Measurements from ENCODE around the gene FTO.

FTO gene

DNA sequence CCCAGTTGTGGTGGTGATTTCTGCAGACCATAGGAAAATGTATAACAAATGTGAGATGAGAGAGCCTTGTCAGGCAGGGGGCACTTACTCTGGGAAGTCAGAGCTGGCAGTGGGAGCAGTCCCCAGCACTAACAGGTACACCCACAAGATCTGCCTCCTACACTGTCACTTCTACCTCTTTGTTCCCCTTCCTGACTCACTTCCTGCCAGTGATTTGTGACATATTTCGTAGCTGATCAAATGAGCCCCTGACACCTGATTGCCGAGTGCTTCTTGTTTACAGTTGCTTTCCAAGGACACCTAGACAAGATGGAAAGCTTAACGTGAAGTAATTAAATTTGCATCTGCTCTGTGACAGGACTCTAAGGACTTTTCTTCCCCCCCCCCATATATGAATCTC is 40.5 kb downstream of the FTO start:
- DNase-seq (ENCODE audit: low read depth): no peak
- H3K4me3 ChIP-seq (ENCODE audit: low read depth, low read length): no peak overlapping the region

GRCh38 chr16:53745086-53745485 is 41.1 kb downstream of the FTO start:
- peak; percentile 38 for DNase-seq (ENCODE audit: low read depth)
- H3K4me3 ChIP-seq (ENCODE audit: low read depth, low read length): no peak overlapping the region

- DNase-seq (ENCODE audit: low read depth): no peak
- no peak overlapping the region for H3K4me3 ChIP-seq (ENCODE audit: low read depth, low read length)
Measured at GRCh38 chr16:53745753-53746266, 41.9 kb downstream of the FTO start.

DNA sequence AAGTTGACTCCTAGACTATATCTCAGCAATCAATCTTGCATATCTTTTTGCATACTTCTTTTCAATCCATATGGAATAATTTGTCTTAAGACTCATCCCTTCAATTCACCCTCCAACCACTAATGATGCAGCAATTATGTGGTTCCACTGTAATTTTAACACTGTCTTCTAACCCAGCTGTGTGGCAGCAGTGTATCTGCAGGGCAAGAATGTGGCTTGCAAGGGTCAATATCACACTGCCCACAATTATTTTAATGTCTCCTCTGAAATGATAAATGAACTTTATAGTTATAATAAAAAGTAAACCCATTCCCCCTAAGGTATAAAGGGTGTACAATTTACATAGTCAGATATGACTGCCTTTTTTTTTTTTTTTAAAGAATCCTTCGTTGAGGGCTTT is 48.6 kb downstream of the FTO start:
- H3K4me3 ChIP-seq (ENCODE audit: low read depth, low read length): no peak overlapping the region
- DNase-seq (ENCODE audit: low read depth): no peak

DNA sequence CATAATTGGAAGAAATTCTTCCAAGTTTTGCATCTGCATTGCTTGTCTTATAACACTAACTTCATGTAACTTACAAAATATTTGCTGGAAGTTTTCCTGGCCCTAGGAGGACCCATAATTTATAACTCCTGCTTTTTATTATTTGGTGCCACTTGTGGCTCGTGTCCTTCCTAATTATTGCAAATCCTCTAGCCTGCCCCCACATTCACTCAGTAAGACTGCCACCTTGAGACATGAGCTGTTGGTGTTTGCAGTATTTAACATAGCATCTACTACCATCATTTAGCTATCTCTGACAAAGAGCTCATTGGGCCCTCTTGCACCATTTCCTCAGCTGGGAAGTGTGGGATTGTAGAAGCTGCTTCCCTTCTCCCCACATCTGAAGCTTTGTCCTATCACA is 49.5 kb downstream of the FTO start:
- no peak overlapping the region for H3K4me3 ChIP-seq (ENCODE audit: low read depth, low read length)
- no peak for DNase-seq (ENCODE audit: low read depth)

- H3K4me3 ChIP-seq (ENCODE audit: low read depth, low read length): no peak overlapping the region
- DNase-seq (ENCODE audit: low read depth): peak; percentile 36
Measured at GRCh38 chr16:53755026-53755910, 51.3 kb downstream of the FTO start.

DNA sequence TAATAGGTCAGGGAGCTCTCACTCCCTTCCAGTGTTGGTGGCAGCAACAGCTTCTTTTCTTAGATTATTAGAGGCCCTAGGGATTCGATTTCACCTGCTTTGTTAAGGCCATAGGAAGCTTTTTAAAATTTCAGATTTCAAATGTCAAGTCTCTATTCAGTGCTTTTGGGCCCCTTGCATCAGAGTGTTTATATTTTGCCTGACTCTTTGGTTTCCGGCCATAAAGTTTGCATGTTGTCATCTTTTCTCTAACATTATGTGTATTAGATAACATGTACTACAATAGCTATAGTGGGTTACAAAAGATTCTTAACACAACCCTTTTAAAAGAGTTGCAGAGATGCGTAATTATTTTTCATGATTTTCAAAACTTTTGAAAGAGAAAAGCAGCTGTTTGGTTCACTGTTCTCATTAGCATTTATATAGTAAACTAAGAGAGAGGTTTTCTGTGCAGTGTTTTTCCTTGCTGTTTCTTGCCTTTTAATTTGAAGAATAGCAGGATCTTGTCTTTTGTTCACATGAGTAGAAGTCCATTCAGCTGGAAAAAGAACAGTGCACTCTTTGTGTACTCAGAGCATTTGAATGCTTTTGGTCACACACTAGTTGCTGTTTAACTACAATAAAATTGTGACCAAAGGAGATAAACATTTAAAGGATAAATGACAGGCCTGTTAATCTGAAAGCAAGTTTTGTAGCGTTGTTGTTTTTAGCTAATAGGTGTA is 52.5 kb downstream of the FTO start:
- H3K4me3 ChIP-seq (ENCODE audit: low read depth, low read length): no peak overlapping the region
- DNase-seq (ENCODE audit: low read depth): no peak

GRCh38 chr16:53757971-53758609 is 54.1 kb downstream of the FTO start:
- no peak for DNase-seq (ENCODE audit: low read depth)
- H3K4me3 ChIP-seq (ENCODE audit: low read depth, low read length): no peak overlapping the region

GRCh38 chr16:53761962-53762703 is 58.2 kb downstream of the FTO start:
- DNase-seq (ENCODE audit: low read depth): no peak

DNA sequence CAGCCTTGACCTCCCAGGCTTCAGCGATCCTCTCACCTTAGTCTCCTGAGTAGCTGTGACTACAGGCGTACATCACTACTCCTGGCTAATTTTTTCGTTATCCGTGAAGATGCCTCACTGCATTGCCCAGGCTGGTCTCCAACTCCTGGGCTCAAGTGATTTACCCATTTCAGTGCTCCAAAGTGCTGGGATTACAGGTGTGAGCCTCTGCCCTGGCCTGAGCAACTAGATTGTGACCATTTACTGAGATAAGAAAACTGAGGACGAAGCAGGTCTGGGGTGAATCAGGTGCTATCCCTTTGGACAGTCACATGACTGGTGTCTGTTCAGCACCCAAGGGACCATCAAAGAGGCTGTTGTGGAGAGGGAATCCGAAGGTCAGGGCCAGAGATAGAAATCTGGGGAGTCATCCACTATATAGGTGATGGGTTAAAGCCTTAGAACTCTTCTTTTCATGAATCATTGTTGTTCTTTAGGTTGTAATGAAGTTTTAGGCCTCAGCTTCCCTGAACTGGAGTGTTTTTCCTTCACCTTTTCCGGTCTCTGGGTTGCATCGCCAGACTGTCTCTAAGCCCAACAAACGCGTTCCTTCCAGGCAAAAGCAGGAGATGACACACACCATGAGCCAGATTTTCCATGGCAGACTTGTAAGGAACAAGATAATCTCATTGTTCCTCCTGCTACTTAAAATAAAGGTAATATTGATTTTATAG is 62.5 kb downstream of the FTO start:
- peak; percentile 33 for DNase-seq (ENCODE audit: low read depth)
- H3K4me3 ChIP-seq (ENCODE audit: low read depth, low read length): no peak overlapping the region

More at GRCh38 chr16:53761962-53762703, 58.2 kb downstream of the FTO start:
- H3K4me3 ChIP-seq (ENCODE audit: low read depth, low read length): no peak overlapping the region

DNA sequence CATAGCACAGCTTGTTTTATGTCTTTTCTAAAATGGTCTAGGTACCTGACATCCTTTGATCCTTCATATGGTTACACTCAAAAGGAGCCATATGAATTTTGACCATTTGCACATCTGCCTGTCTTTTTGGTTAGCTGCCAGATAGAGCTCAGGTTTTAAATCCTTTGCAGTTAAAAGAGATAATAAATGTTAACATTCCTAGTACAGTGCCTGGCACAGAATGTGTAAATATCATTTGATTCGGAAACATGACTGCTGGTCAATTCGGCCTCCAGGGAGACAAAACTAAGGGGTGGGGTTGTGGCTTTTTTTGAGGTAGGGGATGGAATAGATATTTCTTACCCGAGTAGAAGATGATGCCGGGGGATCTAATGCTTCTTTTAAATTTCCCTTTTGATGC is 64.2 kb downstream of the FTO start:
- DNase-seq (ENCODE audit: low read depth): no peak
- no peak overlapping the region for H3K4me3 ChIP-seq (ENCODE audit: low read depth, low read length)

DNA sequence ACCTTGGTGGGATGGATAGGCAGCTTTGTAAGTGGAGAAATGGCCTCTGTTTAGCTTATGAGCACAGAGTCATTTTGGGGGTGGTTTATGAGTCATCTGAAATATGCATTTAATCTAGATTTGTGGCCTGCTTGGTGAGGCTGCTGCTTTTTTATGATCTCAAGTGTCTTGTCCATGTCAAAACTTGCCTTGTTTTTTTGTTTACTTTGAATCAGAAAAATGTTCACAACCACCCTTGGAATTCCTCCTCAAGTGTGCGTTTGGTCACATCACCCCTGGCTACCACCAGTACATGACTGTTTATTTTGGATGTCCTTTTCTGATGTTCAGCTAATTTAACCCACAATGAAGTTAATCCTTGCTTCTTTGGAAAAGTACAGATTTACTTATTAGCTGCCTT is 64.6 kb downstream of the FTO start:
- H3K4me3 ChIP-seq (ENCODE audit: low read depth, low read length): no peak overlapping the region
- DNase-seq (ENCODE audit: low read depth): peak; percentile 93

- H3K4me3 ChIP-seq (ENCODE audit: low read depth, low read length): no peak overlapping the region
- DNase-seq (ENCODE audit: low read depth): no peak
Measured at GRCh38 chr16:53769185-53769584, 65.2 kb downstream of the FTO start.

GRCh38 chr16:53769787-53770186 is 65.8 kb downstream of the FTO start:
- no peak overlapping the region for H3K4me3 ChIP-seq (ENCODE audit: low read depth, low read length)
- DNase-seq (ENCODE audit: low read depth): no peak

GRCh38 chr16:53770641-53771040 is 66.7 kb downstream of the FTO start:
- no peak for DNase-seq (ENCODE audit: low read depth)
- no peak overlapping the region for H3K4me3 ChIP-seq (ENCODE audit: low read depth, low read length)

DNA sequence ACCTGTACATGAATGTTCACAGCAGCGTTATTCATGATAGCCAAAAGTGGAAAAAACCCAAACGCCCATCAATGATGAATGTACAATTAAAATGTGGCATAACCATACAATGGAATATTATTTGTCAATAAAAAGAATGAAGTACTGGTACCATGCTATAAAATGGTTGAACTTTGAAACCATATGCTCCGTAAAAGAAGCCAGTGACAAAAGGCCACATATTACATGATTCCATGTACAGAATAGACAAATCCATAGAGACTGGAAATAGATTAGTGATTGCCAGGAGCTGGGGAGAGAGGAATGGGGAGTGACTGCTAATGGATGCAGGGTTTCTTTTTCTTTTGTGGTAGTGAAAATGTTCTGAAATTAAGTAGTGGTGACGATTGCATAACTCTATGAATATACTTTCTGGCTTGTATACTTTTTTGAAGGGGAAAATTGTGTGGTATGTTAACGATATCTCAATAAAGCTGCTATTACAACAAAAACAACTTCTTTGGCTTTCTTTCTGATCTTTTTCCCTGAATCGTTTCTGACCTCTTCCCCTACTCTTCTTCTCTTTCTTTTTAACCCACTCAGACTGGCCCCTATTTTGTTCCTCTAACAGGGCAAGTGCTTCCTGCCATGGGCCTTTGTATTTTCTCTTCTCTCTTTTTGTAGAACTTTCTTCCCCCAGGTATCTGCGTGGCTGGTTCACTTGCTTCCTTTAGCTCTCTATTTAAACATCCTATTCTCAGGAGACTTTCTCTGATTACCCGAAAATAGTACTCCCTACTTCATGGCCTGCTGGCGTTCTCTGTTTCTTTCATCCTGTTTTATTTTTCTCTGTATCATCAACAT is 67.9 kb downstream of the FTO start:
- no peak for DNase-seq (ENCODE audit: low read depth)

DNA sequence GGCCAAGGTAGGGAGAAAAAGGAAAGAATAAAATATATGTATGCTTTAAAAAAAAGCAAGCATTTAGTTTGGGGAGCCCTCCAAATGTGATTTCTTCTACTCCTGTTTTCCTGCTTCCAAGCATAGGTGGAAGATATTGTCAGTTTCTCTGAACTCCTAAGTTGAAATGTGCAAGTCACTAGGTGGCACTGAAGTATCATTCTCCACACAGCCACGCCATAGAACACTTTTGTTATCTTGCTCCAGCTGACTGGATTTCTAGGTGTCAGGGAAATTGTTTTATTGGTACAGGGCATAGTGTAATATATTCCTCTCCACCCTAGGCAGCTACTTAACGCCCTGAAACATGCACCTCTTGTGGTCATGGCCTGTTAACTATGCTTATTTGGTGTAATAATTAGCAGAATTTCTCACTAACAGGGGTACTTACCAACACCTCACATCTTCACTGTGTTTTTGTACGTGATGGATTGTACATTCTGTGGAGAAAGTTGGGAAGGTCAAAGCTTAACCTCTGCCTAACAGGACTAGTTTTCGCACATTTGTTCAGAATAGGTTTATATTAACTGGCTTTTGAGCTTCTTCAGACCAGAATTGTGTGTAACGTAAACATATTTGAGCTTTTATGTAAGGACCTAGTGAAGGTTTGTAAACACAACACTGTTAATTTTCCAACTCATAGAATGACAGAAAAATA is 69.3 kb downstream of the FTO start:
- peak; percentile 53 for DNase-seq (ENCODE audit: low read depth)
- H3K4me3 ChIP-seq (ENCODE audit: low read depth, low read length): no peak overlapping the region

More for the DNA sequence above, 67.9 kb downstream of the FTO start:
- no peak overlapping the region for H3K4me3 ChIP-seq (ENCODE audit: low read depth, low read length)
